HG03097 (cell line): ENCODE results near the gene MRPS5.
"Not testable (repeated sequence)": the region's sequence is repeated elsewhere in the genome, so short reads cannot be mapped to it uniquely, and the experiment has no call there.

Experiments
- ATAC-seq: cut with Tn5 transposase; IDR thresholded peaks from one replicate; pipeline ENCODE4 v1.9.1; 2021; ENCODE audit not compliant: unreplicated experiment, low FRiP score

MRPS5 gene

DNA sequence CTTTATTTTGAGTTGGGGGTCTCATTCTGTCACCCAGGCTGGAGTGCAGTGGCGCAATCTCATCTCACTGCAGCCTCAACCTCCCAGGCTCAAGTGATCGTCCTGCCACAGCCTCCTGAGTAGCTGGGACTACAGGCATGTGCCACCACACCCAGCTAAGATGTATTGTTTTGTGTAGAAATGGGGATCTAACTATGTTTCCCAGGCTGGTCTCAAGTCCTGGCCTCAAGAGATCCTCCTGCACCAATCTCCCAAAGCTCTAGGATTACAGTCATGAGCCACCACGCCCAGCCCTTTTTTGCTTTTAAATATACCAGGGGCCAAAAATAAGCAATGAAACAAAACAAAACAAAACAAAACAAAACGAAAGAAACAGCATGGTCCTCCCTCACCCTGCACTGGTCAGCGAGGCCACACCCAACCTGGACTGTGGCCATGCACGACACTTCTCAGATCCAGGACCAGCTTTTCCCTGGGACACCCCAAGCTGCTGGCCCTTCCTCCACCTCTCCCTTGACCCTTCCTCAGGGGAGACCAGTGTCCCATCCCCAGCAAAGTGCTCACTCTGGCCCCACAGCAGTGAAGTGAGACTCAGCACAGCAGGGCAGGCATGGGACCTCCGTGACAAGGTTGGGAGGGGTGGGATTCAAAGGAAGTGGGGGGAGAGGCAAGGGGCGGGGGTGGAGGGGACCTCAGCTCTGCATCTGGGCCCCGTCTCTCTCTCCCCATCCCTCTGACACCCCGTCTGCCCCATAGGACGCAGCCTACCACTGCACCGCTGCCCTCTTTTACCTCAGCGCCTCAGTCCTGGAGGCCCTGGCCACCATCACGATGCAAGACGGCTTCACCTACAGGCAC is 72.6 kb downstream of the MRPS5 start:
- no peak for ATAC-seq

DNA sequence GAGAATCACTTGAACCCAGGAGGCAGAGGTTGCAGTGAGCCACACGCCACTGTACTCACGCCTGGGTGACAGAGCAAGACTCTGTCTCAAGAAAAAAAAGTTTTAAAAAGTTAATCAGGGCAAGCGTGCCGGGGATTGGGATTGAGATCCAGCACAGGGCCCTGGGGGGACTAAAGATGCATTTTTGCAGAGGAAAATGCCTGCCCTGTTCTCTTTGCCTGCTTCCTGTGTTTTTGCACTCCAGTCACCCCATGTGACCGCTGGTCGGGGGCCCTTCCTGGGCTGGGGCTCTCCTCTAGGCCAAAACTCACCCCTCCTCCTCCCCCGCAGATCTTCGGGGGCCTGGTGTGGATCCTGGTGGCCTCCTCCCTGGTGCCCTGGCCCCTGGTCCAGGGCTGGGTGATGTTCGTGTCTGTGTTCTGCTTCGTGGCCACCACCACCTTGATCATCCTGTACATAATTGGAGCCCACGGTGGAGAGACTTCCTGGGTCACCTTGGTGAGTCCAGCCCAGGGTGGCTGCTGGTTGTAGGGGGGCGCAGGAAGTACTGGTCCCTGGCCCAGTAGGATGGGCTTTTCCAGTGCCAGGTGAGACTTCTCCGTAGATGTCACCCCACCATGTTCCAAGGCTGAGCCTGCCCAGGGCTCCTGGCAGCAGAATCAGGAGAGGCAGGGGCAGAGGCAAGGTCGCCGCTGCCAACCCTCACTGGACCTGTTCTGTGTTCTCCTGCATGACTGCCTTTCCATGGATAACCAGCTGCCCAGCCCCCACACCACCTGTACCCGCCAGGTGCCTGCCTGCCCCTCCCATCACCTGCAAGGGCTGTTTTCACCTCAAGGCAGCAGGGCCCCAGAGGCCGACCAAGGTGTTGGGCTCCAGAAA is 73.7 kb downstream of the MRPS5 start:
- ATAC-seq: no peak

DNA sequence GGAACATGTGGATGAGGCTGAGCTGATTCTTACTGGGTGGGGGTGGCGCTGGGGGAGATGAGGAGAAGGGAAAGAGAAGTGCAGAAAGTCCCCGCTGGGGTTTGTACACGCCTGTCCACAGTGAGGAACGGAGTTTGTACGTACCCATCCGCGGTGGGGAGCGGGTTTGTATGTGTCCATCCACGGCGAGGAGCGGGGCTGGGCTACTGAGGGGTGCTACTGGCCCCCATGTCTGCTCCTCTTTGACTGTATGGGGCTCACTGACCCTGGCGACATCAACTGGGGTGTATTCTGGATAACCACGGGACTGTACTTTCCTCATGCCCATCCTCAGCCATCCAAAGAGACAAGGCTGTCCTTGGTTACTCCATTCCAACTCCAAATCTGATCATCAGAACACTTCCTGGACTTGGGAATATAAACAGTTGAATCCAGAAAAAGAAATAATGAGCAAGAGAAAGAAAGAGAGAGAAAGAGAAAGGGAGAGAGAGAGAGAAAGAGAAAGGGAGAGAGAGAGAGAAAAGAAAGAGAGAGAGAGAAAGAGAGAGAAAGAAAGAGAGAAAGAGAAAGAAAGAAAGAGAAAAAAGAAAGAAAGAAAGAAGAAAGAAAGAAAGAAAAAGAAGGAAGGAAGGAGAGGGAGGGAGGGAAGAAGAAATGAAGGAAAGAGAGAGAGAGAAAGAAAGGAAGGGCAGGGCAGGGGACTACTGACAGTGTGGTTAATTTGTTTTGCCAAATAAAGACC is 75.1 kb downstream of the MRPS5 start:
- ATAC-seq: no peak

DNA sequence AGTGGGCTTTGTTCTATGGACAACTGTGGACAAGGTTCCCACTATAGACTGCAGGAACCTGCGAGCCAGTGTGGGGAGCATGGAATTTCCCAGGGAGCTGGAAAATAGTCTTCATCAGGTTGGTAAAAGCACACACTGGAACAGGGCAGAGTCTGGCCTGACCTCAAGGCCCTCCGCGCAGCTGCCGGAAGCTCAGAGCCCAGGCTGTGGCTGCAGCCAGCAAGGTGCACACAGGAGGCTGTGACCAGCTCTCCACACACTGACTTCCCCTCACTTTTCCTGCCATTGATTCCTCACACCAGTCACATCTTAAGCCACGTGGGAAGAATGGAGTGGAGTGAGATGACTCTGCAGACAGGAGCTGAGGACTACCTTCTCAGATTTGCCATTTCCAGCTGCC is 77.0 kb downstream of the MRPS5 start:
- no peak for ATAC-seq

DNA sequence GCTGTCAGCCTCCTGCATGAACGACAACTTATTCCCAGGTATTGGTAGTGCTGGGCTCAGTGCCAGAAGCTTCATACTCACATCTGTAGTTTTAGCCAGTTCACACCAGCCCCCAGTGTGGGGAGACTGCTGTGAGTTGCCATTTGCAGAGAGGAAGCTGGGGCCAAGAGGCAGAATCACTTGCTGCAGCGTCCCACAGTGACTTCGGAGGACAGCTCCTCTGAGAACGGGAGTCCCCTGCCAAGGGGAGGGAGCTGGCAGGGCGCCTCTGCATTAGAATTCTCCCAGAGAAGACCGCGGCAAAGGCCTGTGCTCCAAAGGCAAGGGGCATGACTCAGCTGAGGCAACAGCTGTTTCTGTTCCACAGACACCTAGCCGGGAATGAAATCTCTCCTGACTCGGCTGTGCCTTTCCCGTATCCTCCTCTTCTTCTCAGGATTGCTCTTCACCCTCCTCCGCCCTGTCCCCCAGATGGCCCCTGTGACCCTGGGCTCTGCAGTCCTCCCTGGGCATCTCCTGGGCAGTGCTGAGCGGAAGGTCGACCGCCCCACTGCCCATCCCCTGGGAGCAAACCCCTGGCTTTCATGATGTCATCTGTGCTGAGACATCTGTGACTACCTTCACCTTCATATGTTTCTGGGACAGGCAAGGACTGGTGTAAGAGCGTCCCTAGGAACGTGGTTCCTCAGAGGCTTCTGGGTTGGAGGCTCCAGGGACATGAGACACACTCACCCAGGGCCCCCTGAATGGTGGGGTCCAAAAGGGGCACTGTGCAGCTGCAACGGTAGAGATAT is 78.1 kb downstream of the MRPS5 start:
- no peak for ATAC-seq

DNA sequence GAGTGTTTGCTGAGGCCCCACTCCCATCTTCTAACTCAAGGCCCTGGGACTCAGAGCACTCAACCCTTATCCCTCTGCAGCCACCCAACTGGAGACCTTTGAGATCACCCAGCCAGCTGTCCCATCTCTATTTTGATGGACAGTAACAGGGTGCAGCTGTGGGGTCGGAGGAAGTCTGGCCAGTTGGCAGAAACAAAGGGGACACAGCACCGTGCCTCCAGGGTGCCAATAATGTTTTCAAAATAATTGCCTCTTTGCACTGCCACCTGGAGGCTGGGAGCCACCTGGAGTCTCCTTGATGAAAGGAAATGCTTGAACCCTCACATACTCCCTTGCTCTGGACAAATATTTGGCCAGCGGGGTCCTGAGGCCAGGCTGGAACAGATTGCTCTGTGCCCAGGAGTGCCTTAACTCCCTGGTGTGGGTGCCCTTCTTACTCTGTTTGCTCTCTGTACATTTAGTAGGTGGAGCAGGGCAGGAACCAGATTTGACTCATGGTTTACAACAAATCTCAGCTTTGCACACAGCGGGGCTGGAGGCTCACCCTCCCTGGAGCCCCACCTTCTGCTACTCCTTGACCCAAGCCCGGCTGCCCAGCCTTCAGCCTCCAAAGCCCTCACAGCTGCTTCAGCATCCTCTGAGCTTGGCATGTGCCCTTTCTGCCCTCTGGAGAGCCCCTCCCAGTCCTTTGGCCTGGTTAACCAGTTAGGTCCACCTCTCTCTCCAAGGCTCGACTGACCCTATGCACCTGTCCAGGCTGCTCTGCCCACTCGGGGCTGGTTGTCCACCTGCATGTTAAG is 78.9 kb downstream of the MRPS5 start:
- no peak for ATAC-seq

DNA sequence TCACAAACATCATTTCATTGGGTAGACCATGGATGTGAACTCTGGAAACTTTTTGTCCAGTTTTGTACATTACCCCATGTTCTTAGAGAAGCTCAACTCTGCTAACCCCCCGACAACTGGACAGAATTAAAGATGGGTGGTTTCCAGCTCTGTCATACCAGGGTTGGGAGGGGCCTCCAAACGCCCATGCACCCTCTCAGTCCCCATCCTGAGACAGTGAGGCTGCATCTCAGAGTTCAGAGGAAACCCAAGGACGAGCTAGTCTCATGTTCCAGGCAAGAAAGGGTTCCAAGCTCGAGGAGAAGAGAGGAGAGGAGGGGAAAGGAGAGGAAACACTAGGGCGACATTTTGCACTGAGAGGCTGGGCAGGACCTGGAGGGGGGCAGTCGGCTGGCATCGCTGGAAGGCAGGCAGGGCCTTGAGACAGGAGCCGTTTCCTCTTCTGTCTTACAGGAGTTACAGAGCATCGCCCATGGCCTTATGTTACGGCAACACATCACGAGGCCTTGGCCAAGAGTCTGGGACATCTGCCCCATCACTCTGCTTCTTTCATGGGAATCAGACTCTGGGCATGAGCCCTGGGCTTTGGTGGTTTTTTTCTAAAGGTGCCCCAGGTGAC is 79.7 kb downstream of the MRPS5 start:
- no peak for ATAC-seq

DNA sequence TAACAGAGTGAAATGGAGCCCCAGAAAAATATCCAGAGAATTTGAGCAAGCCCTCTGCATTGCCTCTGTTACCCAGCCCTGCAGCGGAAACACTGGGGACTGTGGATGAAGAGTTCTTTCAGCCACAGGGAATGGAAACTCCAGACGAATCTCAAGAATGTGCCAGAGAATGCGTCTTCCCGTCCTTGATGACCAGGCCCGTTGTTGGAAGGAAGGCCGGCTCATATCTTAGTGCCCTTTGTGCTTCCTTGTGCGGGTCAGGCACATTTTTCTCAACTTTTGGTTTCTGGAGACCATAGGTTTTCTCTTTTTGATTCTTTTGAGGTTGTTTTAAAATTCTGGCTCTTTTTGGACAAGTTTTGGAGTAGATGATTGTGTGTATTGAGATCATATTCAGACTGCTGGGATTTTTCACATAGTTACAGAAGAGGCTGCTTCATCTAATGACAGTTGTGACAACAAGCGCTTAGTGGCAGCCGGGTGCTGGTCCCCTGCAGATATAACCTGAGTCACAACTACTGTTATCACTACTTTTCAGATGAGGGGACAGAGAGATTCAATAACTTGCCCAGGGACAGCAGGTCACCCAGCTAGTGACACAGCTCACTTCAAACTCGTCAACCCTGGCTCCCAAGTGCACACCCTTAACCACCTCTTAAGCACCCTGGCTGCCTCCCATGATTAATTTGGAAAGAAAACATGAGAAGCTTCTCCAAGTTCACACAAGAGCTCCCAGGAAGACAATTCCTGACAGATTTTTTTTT is 80.4 kb downstream of the MRPS5 start:
- no peak for ATAC-seq

DNA sequence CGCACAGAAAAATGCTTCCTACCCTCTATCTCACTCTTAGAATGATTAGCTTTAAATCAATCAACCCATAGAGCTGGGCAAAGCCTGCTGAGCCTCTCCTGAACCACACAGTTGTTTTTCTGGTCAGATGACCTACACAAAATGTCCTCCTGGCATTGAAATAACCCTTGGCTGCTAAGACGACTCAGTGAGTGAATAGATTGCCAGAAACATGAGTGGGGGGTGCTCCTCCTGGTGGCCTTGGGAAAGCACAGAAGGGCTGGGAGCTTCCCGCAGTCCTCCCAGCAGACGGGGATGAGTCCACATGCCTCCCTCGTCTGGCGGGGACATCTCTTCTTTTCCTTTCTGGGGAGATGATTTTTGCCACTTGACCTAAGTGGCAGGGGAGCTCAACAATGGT is 81.2 kb downstream of the MRPS5 start:
- no peak for ATAC-seq

DNA sequence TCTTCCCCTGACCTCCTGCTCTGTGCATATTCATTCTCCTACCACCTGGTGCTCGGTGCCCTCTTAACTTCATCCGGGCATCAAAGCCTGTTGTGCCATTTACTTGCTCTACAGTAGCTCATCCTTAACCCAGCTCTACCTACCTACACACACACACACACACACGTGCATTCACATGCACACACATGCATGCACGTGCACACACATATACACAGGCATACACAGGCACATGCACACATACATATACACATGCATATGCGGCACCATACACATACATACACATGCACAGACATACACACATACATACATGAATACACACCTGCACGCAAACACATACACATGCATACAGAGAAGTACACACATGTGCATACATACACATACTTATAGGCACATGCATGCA is 81.6 kb downstream of the MRPS5 start:
- no peak for ATAC-seq

DNA sequence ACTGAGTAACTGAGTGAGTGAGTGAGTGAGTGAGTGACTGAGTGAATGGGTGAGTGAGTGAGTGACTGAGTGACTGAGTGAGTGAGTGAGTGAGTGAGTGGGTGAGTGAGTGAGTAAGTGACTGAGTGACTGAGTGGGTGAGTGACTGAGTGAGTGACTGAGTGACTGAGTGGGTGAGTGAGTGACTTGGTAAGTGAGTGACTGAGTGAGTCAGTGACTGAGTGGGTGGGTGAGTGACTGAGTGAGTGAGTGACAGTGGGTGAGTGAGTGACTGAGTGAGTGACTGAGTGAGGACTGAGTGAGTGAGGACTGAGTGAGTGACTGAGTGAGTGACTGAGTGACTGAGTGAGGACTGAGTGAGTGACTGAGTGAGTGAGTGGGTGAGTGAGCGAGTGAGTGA is 82.2 kb downstream of the MRPS5 start:
- ATAC-seq: no peak

DNA sequence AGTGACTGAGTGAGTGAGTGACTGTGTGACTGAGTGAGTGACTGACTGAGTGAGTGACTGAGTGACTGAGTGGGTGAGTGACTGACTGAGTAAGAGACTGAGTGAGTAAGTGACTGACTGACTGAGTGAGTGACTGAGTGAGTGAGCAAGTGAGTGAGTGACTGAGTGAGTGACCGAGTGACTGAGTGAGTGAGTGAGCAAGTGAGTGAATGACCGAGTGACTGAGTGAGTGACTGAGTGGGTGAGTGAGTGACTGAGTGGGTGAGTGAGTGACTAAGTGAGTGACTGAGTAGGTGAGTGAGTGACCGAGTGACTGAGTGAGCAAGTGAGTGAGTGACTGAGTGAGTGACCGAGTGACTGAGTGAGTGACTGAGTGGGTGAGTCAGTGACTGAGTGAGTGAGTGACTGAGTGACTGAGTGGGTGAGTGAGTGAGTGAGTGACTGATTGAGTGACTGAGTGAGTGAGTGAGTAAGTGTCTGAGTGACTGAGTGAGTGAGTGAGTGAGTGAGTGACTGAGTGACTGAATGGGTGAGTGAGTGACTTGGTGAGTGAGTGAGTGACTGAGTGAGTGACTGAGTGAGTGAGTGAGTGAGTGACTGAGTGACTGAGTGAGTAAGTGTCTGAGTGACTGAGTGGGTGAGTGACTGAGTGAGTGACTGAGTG is 82.8 kb downstream of the MRPS5 start:
- ATAC-seq: no peak

DNA sequence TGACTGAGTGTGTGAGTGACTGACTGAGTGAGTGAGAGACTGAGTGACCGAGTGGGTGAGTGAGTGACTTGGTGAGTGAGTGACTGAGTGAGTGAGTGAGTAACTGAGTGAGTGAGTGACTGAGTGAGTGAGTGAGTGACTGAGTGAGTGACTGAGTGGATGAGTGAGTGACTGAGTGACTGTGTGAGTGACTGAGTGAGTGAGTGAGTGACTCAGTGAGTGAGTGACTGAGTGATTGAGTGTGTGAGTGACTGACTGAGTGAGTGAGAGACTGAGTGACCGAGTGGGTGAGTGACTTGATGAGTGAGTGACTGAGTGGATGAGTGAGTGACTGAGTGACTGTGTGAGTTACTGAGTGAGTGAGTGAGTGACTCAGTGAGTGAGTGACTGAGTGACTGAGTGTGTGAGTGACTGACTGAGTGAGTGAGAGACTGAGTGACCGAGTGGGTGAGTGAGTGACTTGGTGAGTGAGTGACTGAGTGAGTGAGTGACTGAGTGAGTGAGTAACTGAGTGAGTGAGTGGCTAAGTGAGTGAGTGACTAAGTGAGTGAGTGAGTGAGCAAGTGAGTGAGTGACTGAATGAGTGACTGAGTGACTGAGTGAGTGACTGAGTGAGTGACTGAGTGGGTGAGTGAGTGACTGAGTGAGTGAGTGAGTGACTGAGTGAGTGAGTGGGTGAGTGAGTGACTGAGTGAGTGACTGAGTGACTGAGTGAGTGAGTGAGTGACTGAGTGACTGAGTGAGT is 83.6 kb downstream of the MRPS5 start:
- ATAC-seq: not testable (repeated sequence)

DNA sequence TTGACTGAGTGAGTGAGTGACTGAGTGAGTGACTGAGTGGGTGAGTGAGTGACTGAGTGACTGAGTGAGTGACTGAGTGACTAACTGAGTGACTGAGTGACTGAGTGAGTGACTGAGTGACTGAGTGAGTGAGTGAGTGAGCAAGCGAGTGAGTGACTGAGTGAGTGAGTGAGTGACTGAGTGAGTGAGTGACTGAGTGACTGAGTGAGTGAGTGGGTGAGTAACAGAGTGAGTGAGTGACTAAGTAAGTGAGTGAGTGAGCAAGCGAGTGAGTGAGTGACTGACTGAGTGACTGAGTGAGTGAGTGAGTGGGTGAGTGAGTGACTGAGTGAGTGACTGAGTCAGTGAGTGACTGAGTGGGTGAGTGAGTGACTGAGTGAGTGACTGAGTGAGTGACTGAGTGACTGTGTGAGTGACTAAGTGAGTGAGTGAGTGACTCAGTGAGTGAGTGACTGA is 84.2 kb downstream of the MRPS5 start:
- ATAC-seq: no peak

DNA sequence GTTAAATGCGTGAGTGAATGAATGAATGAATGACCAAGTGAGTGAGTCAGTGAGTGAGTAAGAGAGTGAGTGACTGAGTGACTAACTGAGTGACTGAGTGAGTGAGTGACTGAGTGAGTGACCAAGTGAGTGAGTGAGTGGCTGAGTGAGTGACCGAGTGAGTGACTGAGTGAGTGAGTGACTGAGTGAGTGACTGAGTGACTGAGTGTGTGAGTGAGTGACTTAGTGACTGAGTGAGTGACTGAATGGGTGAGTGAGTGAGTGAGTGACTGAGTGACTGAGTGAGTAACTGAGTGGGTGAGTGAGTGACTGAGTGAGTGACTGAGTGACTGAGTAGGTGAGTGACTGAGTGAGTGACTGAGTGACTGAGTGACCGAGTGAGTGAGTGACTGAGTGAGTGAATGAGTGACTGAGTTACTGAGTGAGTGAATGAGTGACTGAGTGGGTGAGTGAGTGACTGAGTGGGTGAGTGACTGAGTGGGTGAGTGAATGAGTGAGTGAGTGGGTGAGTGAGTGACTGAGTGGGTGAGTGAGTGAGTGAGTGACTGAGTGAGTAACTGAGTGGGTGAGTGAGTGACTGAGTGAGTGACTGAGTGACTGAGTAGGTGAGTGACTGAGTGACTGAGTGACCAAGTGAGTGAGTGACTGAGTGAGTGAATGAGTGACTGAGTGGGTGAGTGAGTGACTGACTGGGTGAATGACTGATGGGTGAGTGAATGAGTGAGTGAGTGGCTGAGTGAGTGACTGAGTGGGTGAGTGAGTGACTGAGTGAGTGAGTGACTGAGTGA is 84.8 kb downstream of the MRPS5 start:
- no peak for ATAC-seq
